ENCODE data around the gene UBE2G2. TPM values are rescaled to one million over a fixed set of nuclear protein-coding genes. Genes with fewer than 3 reads are reported as not detected.

UBE2G2 gene
- total RNA-seq, 1 donor, result 75.3 TPM

GRCh38 chr21:44784810-44785209 is 16.8 kb downstream of the UBE2G2 start:
- no peak overlapping the region for H3K27ac ChIP-seq (ENCODE audit: low read depth, low read length)
- H3K4me2 ChIP-seq (ENCODE audit: insufficient read depth, low read length), result no peak overlapping the region
- no peak overlapping the region for H3K4me3 ChIP-seq (ENCODE audit: insufficient read depth, low read length)
- DNase-seq (ENCODE audit: insufficient read length, low spot score, missing footprints), result no peak
- peaks cover 18% of the 10 kb centered on the region for H3K36me3 ChIP-seq (ENCODE audit: insufficient read depth, low read length)
- TF ChIP-seq, protein P1, sequence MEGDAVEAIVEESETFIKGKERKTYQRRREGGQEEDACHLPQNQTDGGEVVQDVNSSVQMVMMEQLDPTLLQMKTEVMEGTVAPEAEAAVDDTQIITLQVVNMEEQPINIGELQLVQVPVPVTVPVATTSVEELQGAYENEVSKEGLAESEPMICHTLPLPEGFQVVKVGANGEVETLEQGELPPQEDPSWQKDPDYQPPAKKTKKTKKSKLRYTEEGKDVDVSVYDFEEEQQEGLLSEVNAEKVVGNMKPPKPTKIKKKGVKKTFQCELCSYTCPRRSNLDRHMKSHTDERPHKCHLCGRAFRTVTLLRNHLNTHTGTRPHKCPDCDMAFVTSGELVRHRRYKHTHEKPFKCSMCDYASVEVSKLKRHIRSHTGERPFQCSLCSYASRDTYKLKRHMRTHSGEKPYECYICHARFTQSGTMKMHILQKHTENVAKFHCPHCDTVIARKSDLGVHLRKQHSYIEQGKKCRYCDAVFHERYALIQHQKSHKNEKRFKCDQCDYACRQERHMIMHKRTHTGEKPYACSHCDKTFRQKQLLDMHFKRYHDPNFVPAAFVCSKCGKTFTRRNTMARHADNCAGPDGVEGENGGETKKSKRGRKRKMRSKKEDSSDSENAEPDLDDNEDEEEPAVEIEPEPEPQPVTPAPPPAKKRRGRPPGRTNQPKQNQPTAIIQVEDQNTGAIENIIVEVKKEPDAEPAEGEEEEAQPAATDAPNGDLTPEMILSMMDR (IDR thresholded peaks at IDR 0.05; ENCODE audit: extremely low read depth, low read depth, low read length), result no peak
- peaks cover 86% of the 10 kb centered on the region for H3K79me2 ChIP-seq (ENCODE audit: insufficient read depth, low read length)
- no peaks in the 10 kb centered on the region for H3K9me3 ChIP-seq (ENCODE audit: low read depth, low read length)
- peaks cover 40% of the 10 kb centered on the region for H4K20me1 ChIP-seq (ENCODE audit: insufficient read depth, low read length)
- no peak overlapping the region for H2AFZ ChIP-seq (ENCODE audit: low read length)
- H3K4me1 ChIP-seq (ENCODE audit: insufficient read depth, low read length), result peaks cover 3% of the 10 kb centered on the region
- no peaks in the 10 kb centered on the region for H3K27me3 ChIP-seq (ENCODE audit: insufficient read depth, low read length)

DNA sequence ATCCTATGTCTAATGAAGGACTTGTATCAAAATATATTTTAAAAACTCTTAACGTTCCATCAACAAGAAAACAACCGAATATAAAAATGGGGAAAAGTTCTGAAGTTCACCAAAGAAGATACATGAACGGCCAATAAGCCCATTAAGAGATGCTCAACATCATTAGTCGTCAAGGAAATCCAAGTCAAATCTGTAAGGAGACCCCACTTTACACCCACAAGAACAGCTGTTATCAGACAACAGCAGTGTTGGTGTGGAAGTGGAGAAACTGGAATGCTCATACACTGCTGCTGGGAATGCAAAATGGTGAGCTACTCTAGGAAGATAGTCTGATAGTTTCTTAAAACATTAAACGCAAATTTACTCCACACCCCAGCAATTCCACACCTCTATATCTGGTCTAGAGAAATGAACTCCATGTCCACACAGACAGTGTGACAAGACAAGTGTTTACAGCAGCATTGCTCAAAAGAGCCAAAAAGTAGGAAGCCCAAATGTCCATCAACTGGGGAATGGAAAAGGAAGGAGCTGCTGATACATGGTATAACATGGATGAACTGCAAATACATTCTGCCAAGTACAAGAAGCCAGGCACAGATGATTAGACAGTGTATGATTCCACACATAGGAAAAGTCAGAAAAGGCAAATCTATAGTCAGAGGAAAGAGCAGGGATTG is 18.5 kb downstream of the UBE2G2 start:
- H4K20me1 ChIP-seq (ENCODE audit: insufficient read depth, low read length), result peaks cover 36% of the 10 kb centered on the region
- H3K9me3 ChIP-seq (ENCODE audit: low read depth, low read length), result no peaks in the 10 kb centered on the region
- no peak overlapping the region for H3K27ac ChIP-seq (ENCODE audit: low read depth, low read length)
- H3K4me1 ChIP-seq (ENCODE audit: insufficient read depth, low read length), result no peaks in the 10 kb centered on the region
- peaks cover 21% of the 10 kb centered on the region for H3K36me3 ChIP-seq (ENCODE audit: insufficient read depth, low read length)
- TF ChIP-seq, protein P1 (IDR thresholded peaks at IDR 0.05; ENCODE audit: extremely low read depth, low read depth, low read length), result no peak
- no peaks in the 10 kb centered on the region for H3K27me3 ChIP-seq (ENCODE audit: insufficient read depth, low read length)
- H3K4me2 ChIP-seq (ENCODE audit: insufficient read depth, low read length), result no peak overlapping the region
- peaks cover 83% of the 10 kb centered on the region for H3K79me2 ChIP-seq (ENCODE audit: insufficient read depth, low read length)
- no peak for DNase-seq (ENCODE audit: insufficient read length, low spot score, missing footprints)
- H3K4me3 ChIP-seq (ENCODE audit: insufficient read depth, low read length), result no peak overlapping the region
- no peak overlapping the region for H2AFZ ChIP-seq (ENCODE audit: low read length)

GRCh38 chr21:44780767-44781459 is 20.7 kb downstream of the UBE2G2 start:
- Histone ChIP-seq H3K27ac (ENCODE audit: low read depth, low read length) (no peak overlapping the region), H2AFZ (ENCODE audit: low read length) (no peak overlapping the region), H4K20me1 (ENCODE audit: insufficient read depth, low read length) (peaks cover 33% of the 10 kb centered on the region), H3K9me3 (ENCODE audit: low read depth, low read length) (no peaks in the 10 kb centered on the region), H3K4me1 (ENCODE audit: insufficient read depth, low read length) (no peaks in the 10 kb centered on the region), H3K27me3 (ENCODE audit: insufficient read depth, low read length) (no peaks in the 10 kb centered on the region), H3K4me3 (ENCODE audit: insufficient read depth, low read length) (no peak overlapping the region), H3K79me2 (ENCODE audit: insufficient read depth, low read length) (peaks cover 69% of the 10 kb centered on the region), H3K4me2 (ENCODE audit: insufficient read depth, low read length) (no peak overlapping the region), H3K36me3 (ENCODE audit: insufficient read depth, low read length) (peaks cover 24% of the 10 kb centered on the region)
- TF ChIP-seq, protein P1 (IDR thresholded peaks at IDR 0.05; ENCODE audit: extremely low read depth, low read depth, low read length), result no peak
- DNase-seq (ENCODE audit: insufficient read length, low spot score, missing footprints), result no peak

- Histone ChIP-seq H3K4me3 (ENCODE audit: insufficient read depth, low read length) (no peak overlapping the region), H3K27me3 (ENCODE audit: insufficient read depth, low read length) (no peaks in the 10 kb centered on the region), H2AFZ (ENCODE audit: low read length) (no peak overlapping the region), H3K27ac (ENCODE audit: low read depth, low read length) (no peak overlapping the region), H3K4me2 (ENCODE audit: insufficient read depth, low read length) (no peak overlapping the region), H3K4me1 (ENCODE audit: insufficient read depth, low read length) (no peaks in the 10 kb centered on the region), H3K9me3 (ENCODE audit: low read depth, low read length) (no peaks in the 10 kb centered on the region), H3K79me2 (ENCODE audit: insufficient read depth, low read length) (peaks cover 64% of the 10 kb centered on the region), H4K20me1 (ENCODE audit: insufficient read depth, low read length) (peaks cover 32% of the 10 kb centered on the region), H3K36me3 (ENCODE audit: insufficient read depth, low read length) (peaks cover 26% of the 10 kb centered on the region)
- TF ChIP-seq, protein P1 (IDR thresholded peaks at IDR 0.05; ENCODE audit: extremely low read depth, low read depth, low read length), result no peak
- DNase-seq (ENCODE audit: insufficient read length, low spot score, missing footprints), result no peak
Measured at GRCh38 chr21:44780137-44780502, 21.5 kb downstream of the UBE2G2 start.

Measured in osteoblast (primary cell).